HG03354 (cell line): ENCODE measurements around the gene PTPDC1.

ENCODE experiments used
- ATAC-seq: cut with Tn5 transposase; IDR thresholded peaks from one replicate; pipeline ENCODE4 v1.9.1; 2021; ENCODE audit warnings: mild to moderate bottlenecking; ENCODE audit not compliant: unreplicated experiment, poor library complexity, severe bottlenecking

PTPDC1 gene

GRCh38 chr9:94139672-94140417 is 55.6 kb downstream of the PTPDC1 start:
- ATAC-seq, result no peak

GRCh38 chr9:94140418-94140780 is 56.1 kb downstream of the PTPDC1 start:
- no peak for ATAC-seq

GRCh38 chr9:94140791-94141790 is 56.8 kb downstream of the PTPDC1 start:
- no peak for ATAC-seq

- ATAC-seq, result no peak
Observed at GRCh38 chr9:94142353-94142752, 58.1 kb downstream of the PTPDC1 start.

- no peak for ATAC-seq
Observed at GRCh38 chr9:94144394-94144793, 60.1 kb downstream of the PTPDC1 start.

- ATAC-seq, result no peak
Observed at GRCh38 chr9:94145640-94146039, 61.4 kb downstream of the PTPDC1 start.

GRCh38 chr9:94147776-94148175 is 63.5 kb downstream of the PTPDC1 start:
- no peak for ATAC-seq

GRCh38 chr9:94148419-94148818 is 64.2 kb downstream of the PTPDC1 start:
- no peak for ATAC-seq

GRCh38 chr9:94149696-94150095 is 65.4 kb downstream of the PTPDC1 start:
- ATAC-seq, result no peak

- no peak for ATAC-seq
Observed at GRCh38 chr9:94150279-94150828, 66.1 kb downstream of the PTPDC1 start.

GRCh38 chr9:94150890-94151650 is 66.8 kb downstream of the PTPDC1 start:
- ATAC-seq, result no peak

- peak; percentile 66 for ATAC-seq
Observed at GRCh38 chr9:94153905-94154304, 69.6 kb downstream of the PTPDC1 start.

- no peak for ATAC-seq
Observed at GRCh38 chr9:94156348-94157049, 72.2 kb downstream of the PTPDC1 start.

GRCh38 chr9:94157050-94157801 is 73.0 kb downstream of the PTPDC1 start:
- no peak for ATAC-seq
